Body of pancreas (tissue), 4 donors: ENCODE results near the gene ADAMTSL2. TPM values are rescaled to one million over a fixed set of nuclear protein-coding genes. Genes with fewer than 3 reads are reported as not detected.

Experiments used
- ATAC-seq: fragments of 150-250 bp; one replicate; pipeline ENCODE4 v1.9.1; 2016
- DNase-seq, 4 donors: peaks; one replicate each; pipeline ENCODE4 v3.0.0-alpha.2; 2019
- H3K27ac ChIP-seq, 4 donors: fragments of 200-600 bp; sonication (generic); 1 replicate in 3 of 4; 2 replicates in 1 of 4; pipeline versions ENCODE4 v1.5.1 to v1.6.1; 2016 to 2019; ENCODE audit warnings: mild to moderate bottlenecking in 1 of 4, mixed read lengths in 1 of 4, moderate library complexity in 1 of 4
- H3K27me3 ChIP-seq, 2 donors: fragments of 200-600 bp; sonication (generic); one replicate each; pipeline ENCODE4 v1.6.0; 2016; ENCODE audit warnings: mild to moderate bottlenecking in 1 of 2
- H3K36me3 ChIP-seq, 2 donors: fragments of 200-600 bp; sonication (generic); replicated peaks in 1 of 2; 2 replicates each; pipeline ENCODE4 v1.5.1; 2016; ENCODE audit warnings: low read depth in 2 of 2; ENCODE audit not compliant: insufficient read depth in 1 of 2
- H3K4me1 ChIP-seq: fragments of 200-600 bp; sonication (generic); one replicate; pipeline ENCODE4 v1.6.0; 2016
- H3K4me3 ChIP-seq, 2 donors: fragments of 200-600 bp; sonication (generic); 1 replicate in 1 of 2; 2 replicates in 1 of 2; pipeline ENCODE4 v1.5.1; 2016 to 2019
- H3K9me3 ChIP-seq, 3 donors: fragments of 200-600 bp; sonication (generic); 1 replicate in 2 of 3; 2 replicates in 1 of 3; pipeline ENCODE4 v1.5.1; 2016
- CTCF ChIP-seq, 7 experiments: fragments of 450-650 bp in 4 of 7; fragments of 200-600 bp in 3 of 7; sonication (generic) in 3 of 7; IDR thresholded peaks; one replicate each; pipeline ENCODE4 v1.5.1; 2016 to 2019; ENCODE audit warnings: antibody characterized with exemption in 7 of 7
- POLR2A ChIP-seq, 3 donors: fragments of 450-650 bp; IDR thresholded peaks; one replicate each; pipeline ENCODE4 v1.6.1; 2016; ENCODE audit warnings: antibody characterized with exemption in 3 of 3, mild to moderate bottlenecking in 2 of 3
- WGBS, 2 donors: methylation state at CpG; one replicate each; pipeline ENCODE4 v1.1.5; 2017; 5-methylcytosine and 5-hydroxymethylcytosine counted together
- intact Hi-C: fragments of 100-400 bp; cut with DNase I; formaldehyde crosslinking; loops from one replicate; pipeline ENCODE4 v1.15.1; 2023
- total RNA-seq, 2 donors: library from RNA; depleted of rRNA; stranded (reverse); fragments of >200 nt; gene quantifications; one replicate each; pipeline ENCODE4 v1.1.0, GENCODE V29; 2016

ADAMTSL2 gene
- total RNA-seq, 2 donors from 2014 or later, result 4.2 to 21.8 TPM

- no peak for TF ChIP-seq CTCF (IDR thresholded peaks at IDR 0.05)
- no peak for TF ChIP-seq POLR2A (IDR thresholded peaks at IDR 0.05)
- no peaks in the 10 kb centered on the region for H3K9me3 ChIP-seq
- H3K4me1 ChIP-seq, result peaks cover 9% of the 10 kb centered on the region
- DNase-seq (no peak), ATAC-seq (no peak)
- H3K27ac ChIP-seq, result no peak overlapping the region
- H3K4me3 ChIP-seq, result no peak overlapping the region
- no peaks in the 10 kb centered on the region for H3K27me3 ChIP-seq
- intact Hi-C loops, result loop anchor here (10.0 kb wide), 1 partner anchor 481 kb away; no protein-coding TSS in a partner anchor
- no peaks in the 10 kb centered on the region for H3K36me3 ChIP-seq
- 87 to 88% methylated on average over 24 of the region's 24 CpGs for WGBS, 2 donors
Measured at GRCh38 chr9:133495327-133496293, 38.9 kb upstream of the ADAMTSL2 start.

- no peaks in the 10 kb centered on the region for H3K36me3 ChIP-seq
- H3K27ac ChIP-seq, result no peak overlapping the region
- no peaks in the 10 kb centered on the region for H3K27me3 ChIP-seq
- peaks cover 0 to 5% (median 0%) of the 10 kb centered on the region in 3 donors for H3K9me3 ChIP-seq
- no peak for TF ChIP-seq POLR2A (IDR thresholded peaks at IDR 0.05)
- TF ChIP-seq CTCF (IDR thresholded peaks at IDR 0.05), result no peak
- DNase-seq (no peak), ATAC-seq (no peak)
- WGBS, 2 donors, result 48 to 72% methylated on average over 10 to 35 of the region's 35 CpGs
- intact Hi-C loops, result loop anchor here (10.0 kb wide), 1 partner anchor 482 kb away; no protein-coding TSS in a partner anchor
- H3K4me1 ChIP-seq, result peaks cover 5% of the 10 kb centered on the region
- H3K4me3 ChIP-seq, result no peak overlapping the region
Measured at GRCh38 chr9:133496861-133497842, 37.4 kb upstream of the ADAMTSL2 start.

- TF ChIP-seq CTCF (IDR thresholded peaks at IDR 0.05) (no peak), POLR2A (IDR thresholded peaks at IDR 0.05) (no peak)
- Histone ChIP-seq H3K36me3 (no peaks in the 10 kb centered on the region), H3K4me1 (no peaks in the 10 kb centered on the region), H3K4me3 (no peak overlapping the region), H3K27me3 (no peaks in the 10 kb centered on the region), H3K27ac (no peak overlapping the region), H3K9me3 (peaks cover 0 to 9% (median 0%) of the 10 kb centered on the region in 3 donors)
- intact Hi-C loops, result loop anchor here (10.0 kb wide), 1 partner anchor 485 kb away; no protein-coding TSS in a partner anchor
- DNase-seq (no peak), ATAC-seq (peak; percentile 50)
- 70 to 80% methylated on average over 6 to 19 of the region's 19 CpGs for WGBS, 2 donors
Measured at GRCh38 chr9:133499132-133499891, 35.2 kb upstream of the ADAMTSL2 start.

- H3K4me1 ChIP-seq, result no peaks in the 10 kb centered on the region
- WGBS, 2 donors, result 67 to 74% methylated on average over 7 to 11 of the region's 12 CpGs
- DNase-seq (no peak), ATAC-seq (no peak)
- H3K36me3 ChIP-seq, result no peaks in the 10 kb centered on the region
- H3K4me3 ChIP-seq, result no peak overlapping the region
- H3K27ac ChIP-seq, result no peak overlapping the region
- peaks cover 0 to 9% (median 0%) of the 10 kb centered on the region in 3 donors for H3K9me3 ChIP-seq
- no peaks in the 10 kb centered on the region for H3K27me3 ChIP-seq
- TF ChIP-seq CTCF (IDR thresholded peaks at IDR 0.05), result no peak
- TF ChIP-seq POLR2A (IDR thresholded peaks at IDR 0.05), result no peak
- intact Hi-C loops, result loop anchor here (10.0 kb wide), 1 partner anchor 485 kb away; no protein-coding TSS in a partner anchor
Measured at GRCh38 chr9:133499892-133500270, 34.6 kb upstream of the ADAMTSL2 start.
